Breast epithelium (tissue), 3 donors: ENCODE measurements around the gene ATRN.

Experiments used
- CTCF ChIP-seq, 3 donors: fragments of 450-650 bp; IDR thresholded peaks; one replicate each; pipeline ENCODE4 v1.5.1; 2016 to 2017; ENCODE audit warnings: antibody characterized with exemption in 3 of 3, mild to moderate bottlenecking in 3 of 3, moderate library complexity in 3 of 3
- POLR2A ChIP-seq: fragments of 450-650 bp; IDR thresholded peaks from one replicate; pipeline ENCODE4 v1.6.1; 2016; ENCODE audit warnings: antibody characterized with exemption, mild to moderate bottlenecking, moderate library complexity
- POLR2AphosphoS5 ChIP-seq, 3 donors: sonication (generic); formaldehyde crosslinking; IDR thresholded peaks; one replicate each; pipeline ENCODE4 v1.6.1; 2017; ENCODE audit warnings: antibody characterized with exemption in 3 of 3

GRCh38 chr20:3595541-3595940 lies 124.7 kb downstream of the ATRN start:
- no peak for TF ChIP-seq CTCF (IDR thresholded peaks at IDR 0.05)
- no peak for TF ChIP-seq POLR2AphosphoS5 (IDR thresholded peaks at IDR 0.05)
- TF ChIP-seq POLR2A = no peak
